Liver (tissue), 9 donors: ENCODE results near the gene NWD2. TPM values are rescaled to one million over a fixed set of nuclear protein-coding genes. Genes with fewer than 3 reads are reported as not detected.

Experiments used
- DNase-seq: peaks from one replicate; pipeline ENCODE4 v3.0.0-alpha.2; 2017; ENCODE audit warnings: low spot score
- H3K27ac ChIP-seq, 2 donors: one replicate each; pipeline ENCODE4 v1.7.0; 2013; ENCODE audit warnings: inconsistent platforms in 2 of 2, low read length in 2 of 2, control low read depth in 1 of 2, low read depth in 1 of 2, mild to moderate bottlenecking in 1 of 2
- H3K27me3 ChIP-seq, 4 donors: one replicate each; pipeline versions ENCODE4 v1.6.1 to v1.7.0; 2013; ENCODE audit warnings: low read length in 3 of 4, inconsistent platforms in 1 of 4, mild to moderate bottlenecking in 1 of 4, moderate library complexity in 1 of 4; ENCODE audit not compliant: control insufficient read depth in 4 of 4, insufficient read depth in 4 of 4
- H3K36me3 ChIP-seq, 4 donors: one replicate each; pipeline versions ENCODE4 v1.6.1 to v1.7.0; 2013; ENCODE audit warnings: low read length in 3 of 4, mild to moderate bottlenecking in 3 of 4, low read depth in 1 of 4, moderate library complexity in 1 of 4; ENCODE audit not compliant: control insufficient read depth in 4 of 4, insufficient read depth in 3 of 4
- H3K4me1 ChIP-seq, 4 donors: one replicate each; pipeline versions ENCODE4 v1.6.1 to v1.7.0; 2013; ENCODE audit warnings: low read length in 3 of 4, mild to moderate bottlenecking in 3 of 4, moderate library complexity in 1 of 4; ENCODE audit not compliant: control insufficient read depth in 4 of 4, insufficient read depth in 4 of 4
- H3K4me3 ChIP-seq, 3 donors: one replicate each; pipeline versions ENCODE4 v1.6.1 to v1.7.0; 2013; ENCODE audit warnings: low read length in 3 of 3, control low read depth in 1 of 3, low read depth in 1 of 3, mild to moderate bottlenecking in 1 of 3
- H3K9ac ChIP-seq, 2 donors: one replicate each; pipeline ENCODE4 v1.7.0; 2013; ENCODE audit warnings: low read length in 2 of 2, mild to moderate bottlenecking in 2 of 2, moderate library complexity in 2 of 2, control low read depth in 1 of 2, low read depth in 1 of 2
- H3K9me3 ChIP-seq, 4 donors: one replicate each; pipeline versions ENCODE4 v1.6.1 to v1.7.0; 2013; ENCODE audit warnings: low read length in 3 of 4; ENCODE audit not compliant: control insufficient read depth in 4 of 4
- EGR1 ChIP-seq, 2 donors: IDR thresholded peaks; 2 replicates each; pipeline ENCODE4 v1.6.1; 2016 to 2018; ENCODE audit warnings: antibody characterized with exemption in 2 of 2, low read depth in 2 of 2
- FOXA1 ChIP-seq: IDR thresholded peaks from 2 replicates; pipeline ENCODE4 v1.6.1; 2016; ENCODE audit warnings: antibody characterized with exemption
- FOXA2 ChIP-seq: IDR thresholded peaks from 2 replicates; pipeline ENCODE4 v1.6.1; 2016; ENCODE audit warnings: antibody characterized with exemption
- GABPA ChIP-seq, 2 donors: IDR thresholded peaks in 1 of 2; conservative IDR thresholded peaks in 1 of 2; 2 replicates each; pipeline ENCODE4 v1.6.1; 2016; ENCODE audit warnings: antibody characterized with exemption in 2 of 2, mild to moderate bottlenecking in 1 of 2, moderate library complexity in 1 of 2
- HNF4A ChIP-seq, 2 donors: conservative IDR thresholded peaks; 2 replicates each; pipeline ENCODE4 v1.6.1; 2016; ENCODE audit warnings: antibody characterized with exemption in 2 of 2, mild to moderate bottlenecking in 2 of 2
- JUND ChIP-seq, 2 donors: IDR thresholded peaks; 2 replicates each; pipeline ENCODE4 v1.6.1; 2016; ENCODE audit warnings: antibody characterized with exemption in 2 of 2
- NR2F2 ChIP-seq: IDR thresholded peaks from 2 replicates; pipeline ENCODE4 v1.6.1; 2016; ENCODE audit warnings: antibody characterized with exemption
- RAD21 ChIP-seq, 2 donors: IDR thresholded peaks; 2 replicates each; pipeline ENCODE4 v1.6.1; 2016; ENCODE audit warnings: antibody characterized with exemption in 2 of 2, mild to moderate bottlenecking in 2 of 2
- RXRA ChIP-seq, 2 donors: IDR thresholded peaks; 2 replicates each; pipeline ENCODE4 v1.6.1; 2017 to 2018; ENCODE audit warnings: antibody characterized with exemption in 2 of 2, mild to moderate bottlenecking in 1 of 2
- SP1 ChIP-seq: IDR thresholded peaks from 2 replicates; pipeline ENCODE4 v1.6.1; 2018; ENCODE audit warnings: antibody characterized with exemption, mild to moderate bottlenecking
- TAF1 ChIP-seq: conservative IDR thresholded peaks from 2 replicates; pipeline ENCODE4 v1.6.1; 2016; ENCODE audit warnings: antibody characterized with exemption, mild to moderate bottlenecking
- YY1 ChIP-seq: IDR thresholded peaks from 2 replicates; pipeline ENCODE4 v1.6.1; 2016; ENCODE audit warnings: antibody characterized with exemption, mild to moderate bottlenecking
- ZBTB33 ChIP-seq: IDR thresholded peaks from 2 replicates; pipeline ENCODE4 v1.6.1; 2016; ENCODE audit warnings: antibody characterized with exemption
- WGBS: extraction: QIAGEN DNeasy Blood & Tissue Kit; methylation state at CpG from one replicate; pipeline ENCODE4 v1.1.7; 2013; 5-methylcytosine and 5-hydroxymethylcytosine counted together
- polyA plus RNA-seq, 2 donors: library from polyadenylated mRNA; stranded (reverse) in 1 of 2; unstranded in 1 of 2; fragments of 200-250 nt in 1 of 2; fragments of >200 nt in 1 of 2; fragmentation: Nextera tagmentation in 1 of 2; extraction: Ambion mirVana in 1 of 2; gene quantifications; one replicate each; pipeline versions ENCODE4 v1.2.1 to v1.2.3, GENCODE V29; 2013 to 2015
- total RNA-seq, 2 donors: library from RNA; depleted of rRNA; stranded (reverse); fragments of >200 nt; gene quantifications; one replicate each; pipeline ENCODE4 v1.2.3, GENCODE V29; 2014
- TF ChIP-seq, protein P1 (sequence below): IDR thresholded peaks from 2 replicates; pipeline ENCODE4 v1.6.1; 2016; ENCODE audit warnings: antibody characterized with exemption
- TF ChIP-seq, protein P2 (sequence below): fragments of 150-350 bp; IDR thresholded peaks from 2 replicates; pipeline ENCODE4 v1.5.1; 2017; ENCODE audit warnings: improper control_type of control experiment, low read depth, low read length; ENCODE audit not compliant: missing input control
- TF ChIP-seq, protein P3 (sequence below): IDR thresholded peaks from 2 replicates; pipeline ENCODE4 v1.6.1; 2016; ENCODE audit warnings: antibody characterized with exemption, mild to moderate bottlenecking
- TF ChIP-seq, protein P4 (sequence below): IDR thresholded peaks from 2 replicates; pipeline ENCODE4 v1.6.1; 2016; ENCODE audit warnings: antibody characterized with exemption
- donor health status: healthy.
- donor health status: healthy.
- donor health status: healthy.
- donor health status: healthy.
- donor health status: healthy.

Gene NWD2
- total and polyA plus RNA-seq, 4 donors: 0.08 to 0.37 TPM; not detected in 2

DNA sequence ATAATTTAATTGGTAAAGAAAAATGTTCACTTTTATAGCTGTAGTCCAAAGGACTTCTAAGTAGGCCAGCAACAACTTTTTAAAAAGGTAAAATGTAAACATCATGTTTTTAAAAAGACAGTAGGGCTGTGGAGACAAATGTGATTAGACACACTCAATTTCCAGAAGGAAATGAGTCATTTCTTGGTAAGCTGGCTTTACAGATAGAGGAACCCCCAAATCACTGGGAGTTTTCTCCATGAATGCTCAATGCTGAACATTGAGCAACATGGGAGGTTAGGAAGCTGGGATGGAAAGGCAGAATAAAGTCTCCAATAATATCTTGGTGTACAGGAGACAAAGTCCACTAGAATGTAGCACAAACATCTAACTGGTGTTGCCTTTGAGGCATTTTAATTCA is 121.3 kb downstream of the NWD2 start:
- Histone ChIP-seq H3K4me1 (no peaks in the 10 kb centered on the region), H3K9ac (no peak overlapping the region), H3K27me3 (no peaks in the 10 kb centered on the region), H3K36me3 (no peaks in the 10 kb centered on the region), H3K4me3 (no peak overlapping the region), H3K9me3 (no peaks in the 10 kb centered on the region), H3K27ac (no peak overlapping the region)
- TF ChIP-seq FOXA2: no peak
- TF ChIP-seq FOXA1: no peak
- TF ChIP-seq HNF4A (conservative IDR thresholded peaks at IDR 0.05): no peak
- TF ChIP-seq TAF1: no peak
- no peak for TF ChIP-seq SP1
- TF ChIP-seq ZBTB33: no peak
- TF ChIP-seq RXRA (IDR thresholded peaks at IDR 0.05): no peak
- TF ChIP-seq JUND (IDR thresholded peaks at IDR 0.05): no peak
- no peak for TF ChIP-seq RAD21 (IDR thresholded peaks at IDR 0.05)
- no peak for DNase-seq

- no peaks in the 10 kb centered on the region for H3K9me3 ChIP-seq
- no peaks in the 10 kb centered on the region for H3K36me3 ChIP-seq
- no peaks in the 10 kb centered on the region for H3K27me3 ChIP-seq
- no peak overlapping the region for H3K9ac ChIP-seq
- no peak for DNase-seq
- no peaks in the 10 kb centered on the region for H3K4me1 ChIP-seq
- 83% methylated on average over 3 of the region's 3 CpGs for WGBS
- no peak overlapping the region for H3K27ac ChIP-seq
- TF ChIP-seq YY1 (no peak), HNF4A (conservative IDR thresholded peaks at IDR 0.05) (no peak), TAF1 (no peak), JUND (IDR thresholded peaks at IDR 0.05) (no peak), RAD21 (IDR thresholded peaks at IDR 0.05) (no peak), GABPA (IDR thresholded peaks at IDR 0.05 in 1 of 2, conservative IDR thresholded peaks at IDR 0.05 in 1 of 2) (no peak), FOXA1 (no peak), EGR1 (IDR thresholded peaks at IDR 0.05; ENCODE audit: low read depth in 2 of 2) (no peak), SP1 (no peak), NR2F2 (no peak), ZBTB33 (no peak), RXRA (IDR thresholded peaks at IDR 0.05) (no peak)
- TF ChIP-seq, protein P1, sequence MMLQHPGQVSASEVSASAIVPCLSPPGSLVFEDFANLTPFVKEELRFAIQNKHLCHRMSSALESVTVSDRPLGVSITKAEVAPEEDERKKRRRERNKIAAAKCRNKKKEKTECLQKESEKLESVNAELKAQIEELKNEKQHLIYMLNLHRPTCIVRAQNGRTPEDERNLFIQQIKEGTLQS: no peak
- TF ChIP-seq, protein P2, sequence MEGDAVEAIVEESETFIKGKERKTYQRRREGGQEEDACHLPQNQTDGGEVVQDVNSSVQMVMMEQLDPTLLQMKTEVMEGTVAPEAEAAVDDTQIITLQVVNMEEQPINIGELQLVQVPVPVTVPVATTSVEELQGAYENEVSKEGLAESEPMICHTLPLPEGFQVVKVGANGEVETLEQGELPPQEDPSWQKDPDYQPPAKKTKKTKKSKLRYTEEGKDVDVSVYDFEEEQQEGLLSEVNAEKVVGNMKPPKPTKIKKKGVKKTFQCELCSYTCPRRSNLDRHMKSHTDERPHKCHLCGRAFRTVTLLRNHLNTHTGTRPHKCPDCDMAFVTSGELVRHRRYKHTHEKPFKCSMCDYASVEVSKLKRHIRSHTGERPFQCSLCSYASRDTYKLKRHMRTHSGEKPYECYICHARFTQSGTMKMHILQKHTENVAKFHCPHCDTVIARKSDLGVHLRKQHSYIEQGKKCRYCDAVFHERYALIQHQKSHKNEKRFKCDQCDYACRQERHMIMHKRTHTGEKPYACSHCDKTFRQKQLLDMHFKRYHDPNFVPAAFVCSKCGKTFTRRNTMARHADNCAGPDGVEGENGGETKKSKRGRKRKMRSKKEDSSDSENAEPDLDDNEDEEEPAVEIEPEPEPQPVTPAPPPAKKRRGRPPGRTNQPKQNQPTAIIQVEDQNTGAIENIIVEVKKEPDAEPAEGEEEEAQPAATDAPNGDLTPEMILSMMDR: no peak
- TF ChIP-seq, protein P3, sequence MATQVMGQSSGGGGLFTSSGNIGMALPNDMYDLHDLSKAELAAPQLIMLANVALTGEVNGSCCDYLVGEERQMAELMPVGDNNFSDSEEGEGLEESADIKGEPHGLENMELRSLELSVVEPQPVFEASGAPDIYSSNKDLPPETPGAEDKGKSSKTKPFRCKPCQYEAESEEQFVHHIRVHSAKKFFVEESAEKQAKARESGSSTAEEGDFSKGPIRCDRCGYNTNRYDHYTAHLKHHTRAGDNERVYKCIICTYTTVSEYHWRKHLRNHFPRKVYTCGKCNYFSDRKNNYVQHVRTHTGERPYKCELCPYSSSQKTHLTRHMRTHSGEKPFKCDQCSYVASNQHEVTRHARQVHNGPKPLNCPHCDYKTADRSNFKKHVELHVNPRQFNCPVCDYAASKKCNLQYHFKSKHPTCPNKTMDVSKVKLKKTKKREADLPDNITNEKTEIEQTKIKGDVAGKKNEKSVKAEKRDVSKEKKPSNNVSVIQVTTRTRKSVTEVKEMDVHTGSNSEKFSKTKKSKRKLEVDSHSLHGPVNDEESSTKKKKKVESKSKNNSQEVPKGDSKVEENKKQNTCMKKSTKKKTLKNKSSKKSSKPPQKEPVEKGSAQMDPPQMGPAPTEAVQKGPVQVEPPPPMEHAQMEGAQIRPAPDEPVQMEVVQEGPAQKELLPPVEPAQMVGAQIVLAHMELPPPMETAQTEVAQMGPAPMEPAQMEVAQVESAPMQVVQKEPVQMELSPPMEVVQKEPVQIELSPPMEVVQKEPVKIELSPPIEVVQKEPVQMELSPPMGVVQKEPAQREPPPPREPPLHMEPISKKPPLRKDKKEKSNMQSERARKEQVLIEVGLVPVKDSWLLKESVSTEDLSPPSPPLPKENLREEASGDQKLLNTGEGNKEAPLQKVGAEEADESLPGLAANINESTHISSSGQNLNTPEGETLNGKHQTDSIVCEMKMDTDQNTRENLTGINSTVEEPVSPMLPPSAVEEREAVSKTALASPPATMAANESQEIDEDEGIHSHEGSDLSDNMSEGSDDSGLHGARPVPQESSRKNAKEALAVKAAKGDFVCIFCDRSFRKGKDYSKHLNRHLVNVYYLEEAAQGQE: no peak
- TF ChIP-seq, protein P4, sequence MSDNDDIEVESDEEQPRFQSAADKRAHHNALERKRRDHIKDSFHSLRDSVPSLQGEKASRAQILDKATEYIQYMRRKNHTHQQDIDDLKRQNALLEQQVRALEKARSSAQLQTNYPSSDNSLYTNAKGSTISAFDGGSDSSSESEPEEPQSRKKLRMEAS: no peak
- no peak overlapping the region for H3K4me3 ChIP-seq
Measured at GRCh38 chr4:37367901-37368300, 123.4 kb downstream of the NWD2 start.
